SK-N-SH (cell line): ENCODE results near the gene SLC35B4.

Experiments
- FOXM1 ChIP-seq: IDR thresholded peaks from 2 replicates; pipeline ENCODE4 v1.4.0; 2012; ENCODE audit warnings: low read depth, mild to moderate bottlenecking
- GABPA ChIP-seq: IDR thresholded peaks from 2 replicates; pipeline ENCODE4 v1.4.0; 2012; ENCODE audit warnings: low read depth, mild to moderate bottlenecking
- JUND ChIP-seq: IDR thresholded peaks from 2 replicates; pipeline ENCODE4 v1.4.0; 2012
- POLR2AphosphoS5 ChIP-seq: IDR thresholded peaks from 2 replicates; pipeline ENCODE4 v1.6.1; 2012; ENCODE audit warnings: low read depth, low read length
- RCOR1 ChIP-seq: fragments of 150-350 bp; IDR thresholded peaks from 2 replicates; pipeline ENCODE4 v1.6.1; 2017; ENCODE audit warnings: antibody characterized with exemption, low read length
- RFX5 ChIP-seq: IDR thresholded peaks from 2 replicates; pipeline ENCODE4 v1.6.1; 2012; ENCODE audit warnings: mild to moderate bottlenecking, improper control_type of control experiment, low read length
- SIN3A ChIP-seq: IDR thresholded peaks from 2 replicates; pipeline ENCODE4 v1.6.1; 2012; ENCODE audit warnings: low read depth, mild to moderate bottlenecking, low read length, moderate library complexity, borderline replicate concordance
- TF ChIP-seq, protein P1 (sequence below): fragments of 150-350 bp; IDR thresholded peaks from 2 replicates; pipeline ENCODE4 v1.6.1; 2017; ENCODE audit warnings: antibody characterized with exemption, low read length, low read depth, borderline replicate concordance
- TF ChIP-seq, protein P2 (sequence below): fragments of 200-600 bp; sonication (generic); IDR thresholded peaks from 2 replicates; pipeline ENCODE4 v1.6.1; 2017; ENCODE audit warnings: antibody characterized with exemption, mild to moderate bottlenecking, moderate library complexity

DNA sequence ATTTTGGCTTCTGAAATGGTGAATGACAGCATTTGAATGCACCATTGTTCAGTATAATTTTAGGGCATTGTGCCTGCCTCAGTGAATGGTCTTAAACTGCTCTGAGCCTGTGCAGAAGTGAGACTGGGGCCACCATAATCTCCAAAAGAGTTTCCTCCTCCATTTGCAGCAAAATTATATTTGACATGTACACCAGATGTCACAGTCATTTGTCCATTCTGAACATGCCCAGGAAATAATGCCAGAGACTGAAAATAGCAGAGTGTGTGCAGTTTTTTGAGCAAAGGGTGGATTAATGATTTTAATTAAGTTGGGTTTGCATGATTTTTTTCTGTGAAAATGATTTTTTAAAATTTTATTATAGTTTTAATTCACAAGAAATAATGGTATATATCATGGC is 26.4 kb upstream of the SLC35B4 start:
- TF ChIP-seq, protein P1, sequence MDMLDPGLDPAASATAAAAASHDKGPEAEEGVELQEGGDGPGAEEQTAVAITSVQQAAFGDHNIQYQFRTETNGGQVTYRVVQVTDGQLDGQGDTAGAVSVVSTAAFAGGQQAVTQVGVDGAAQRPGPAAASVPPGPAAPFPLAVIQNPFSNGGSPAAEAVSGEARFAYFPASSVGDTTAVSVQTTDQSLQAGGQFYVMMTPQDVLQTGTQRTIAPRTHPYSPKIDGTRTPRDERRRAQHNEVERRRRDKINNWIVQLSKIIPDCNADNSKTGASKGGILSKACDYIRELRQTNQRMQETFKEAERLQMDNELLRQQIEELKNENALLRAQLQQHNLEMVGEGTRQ: no peak
- no peak for TF ChIP-seq RFX5
- TF ChIP-seq, protein P2, sequence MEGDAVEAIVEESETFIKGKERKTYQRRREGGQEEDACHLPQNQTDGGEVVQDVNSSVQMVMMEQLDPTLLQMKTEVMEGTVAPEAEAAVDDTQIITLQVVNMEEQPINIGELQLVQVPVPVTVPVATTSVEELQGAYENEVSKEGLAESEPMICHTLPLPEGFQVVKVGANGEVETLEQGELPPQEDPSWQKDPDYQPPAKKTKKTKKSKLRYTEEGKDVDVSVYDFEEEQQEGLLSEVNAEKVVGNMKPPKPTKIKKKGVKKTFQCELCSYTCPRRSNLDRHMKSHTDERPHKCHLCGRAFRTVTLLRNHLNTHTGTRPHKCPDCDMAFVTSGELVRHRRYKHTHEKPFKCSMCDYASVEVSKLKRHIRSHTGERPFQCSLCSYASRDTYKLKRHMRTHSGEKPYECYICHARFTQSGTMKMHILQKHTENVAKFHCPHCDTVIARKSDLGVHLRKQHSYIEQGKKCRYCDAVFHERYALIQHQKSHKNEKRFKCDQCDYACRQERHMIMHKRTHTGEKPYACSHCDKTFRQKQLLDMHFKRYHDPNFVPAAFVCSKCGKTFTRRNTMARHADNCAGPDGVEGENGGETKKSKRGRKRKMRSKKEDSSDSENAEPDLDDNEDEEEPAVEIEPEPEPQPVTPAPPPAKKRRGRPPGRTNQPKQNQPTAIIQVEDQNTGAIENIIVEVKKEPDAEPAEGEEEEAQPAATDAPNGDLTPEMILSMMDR: no peak
- TF ChIP-seq FOXM1: no peak
- TF ChIP-seq POLR2AphosphoS5: no peak
- no peak for TF ChIP-seq SIN3A
- no peak for TF ChIP-seq JUND
- TF ChIP-seq RCOR1: no peak
- TF ChIP-seq GABPA: no peak
